Sigmoid colon (tissue), 4 donors: ENCODE results near the gene EEF1E1.

Experiments used
- CTCF ChIP-seq, 4 experiments: fragments of 450-650 bp in 3 of 4; fragments of 200-600 bp in 1 of 4; IDR thresholded peaks; one replicate each; pipeline ENCODE4 v1.5.1; 2016 to 2019; ENCODE audit warnings: antibody characterized with exemption in 4 of 4, mild to moderate bottlenecking in 3 of 4, moderate library complexity in 2 of 4
- EP300 ChIP-seq, 4 donors: sonication (generic); formaldehyde crosslinking; IDR thresholded peaks; one replicate each; pipeline ENCODE4 v1.6.1; 2017; ENCODE audit warnings: antibody characterized with exemption in 4 of 4
- POLR2A ChIP-seq, 2 donors: fragments of 450-650 bp; IDR thresholded peaks; one replicate each; pipeline ENCODE4 v1.6.1; 2016; ENCODE audit warnings: antibody characterized with exemption in 2 of 2, mild to moderate bottlenecking in 2 of 2, moderate library complexity in 2 of 2

GRCh38 chr6:8057793-8058192, 44.6 kb downstream of the EEF1E1 start:
- TF ChIP-seq CTCF (IDR thresholded peaks at IDR 0.05), result no peak
- TF ChIP-seq POLR2A (IDR thresholded peaks at IDR 0.05), result no peak
- no peak for TF ChIP-seq EP300 (IDR thresholded peaks at IDR 0.05)
